Spleen (tissue), 11 donors: ENCODE results near the gene NFIA. TPM values are rescaled to one million over a fixed set of nuclear protein-coding genes. Genes with fewer than 3 reads are reported as not detected.

Experiments
- DNase-seq: peaks from one replicate; pipeline ENCODE4 v3.0.0-alpha.2; 2020
- H3K27ac ChIP-seq, 8 donors: fragments of 200-600 bp; sonication (generic) in 7 of 8; 1 replicate in 4 of 8; 2 replicates in 4 of 8; pipeline versions ENCODE4 v1.5.0 to v1.8.0; 2016 to 2021; ENCODE audit warnings: inconsistent platforms in 4 of 8, mild to moderate bottlenecking in 4 of 8, moderate library complexity in 1 of 8
- H3K27me3 ChIP-seq, 7 donors: fragments of 200-600 bp; sonication (generic) in 6 of 7; replicated peaks in 1 of 7; 1 replicate in 4 of 7; 2 replicates in 3 of 7; pipeline versions ENCODE4 v1.5.0 to v1.8.0; 2016 to 2021; ENCODE audit warnings: inconsistent platforms in 3 of 7, mild to moderate bottlenecking in 1 of 7
- H3K36me3 ChIP-seq, 6 donors: fragments of 200-600 bp; sonication (generic) in 5 of 6; 1 replicate in 4 of 6; 2 replicates in 2 of 6; pipeline versions ENCODE4 v1.5.0 to v1.8.0; 2016 to 2021; ENCODE audit warnings: inconsistent platforms in 2 of 6
- H3K4me1 ChIP-seq, 6 donors: fragments of 200-600 bp; sonication (generic) in 5 of 6; 1 replicate in 3 of 6; 2 replicates in 3 of 6; pipeline versions ENCODE4 v1.5.0 to v1.8.0; 2016 to 2021; ENCODE audit warnings: inconsistent platforms in 3 of 6
- H3K4me3 ChIP-seq, 8 donors: fragments of 200-600 bp; sonication (generic) in 7 of 8; 1 replicate in 4 of 8; 2 replicates in 4 of 8; pipeline versions ENCODE4 v1.5.0 to v1.8.0; 2016 to 2021; ENCODE audit warnings: inconsistent platforms in 4 of 8, mild to moderate bottlenecking in 4 of 8, moderate library complexity in 2 of 8
- H3K9me3 ChIP-seq, 8 donors: fragments of 200-600 bp; sonication (generic) in 7 of 8; 1 replicate in 4 of 8; 2 replicates in 4 of 8; pipeline versions ENCODE4 v1.5.0 to v1.8.0; 2016 to 2021; ENCODE audit warnings: inconsistent platforms in 4 of 8
- POLR2A ChIP-seq, 3 donors: fragments of 450-650 bp; IDR thresholded peaks; one replicate each; pipeline ENCODE4 v1.5.1; 2017; ENCODE audit warnings: antibody characterized with exemption in 3 of 3, mild to moderate bottlenecking in 1 of 3
- POLR2AphosphoS5 ChIP-seq, 3 donors: sonication (generic); formaldehyde crosslinking; IDR thresholded peaks; one replicate each; pipeline ENCODE4 v1.5.1; 2017; ENCODE audit warnings: antibody characterized with exemption in 3 of 3
- WGBS, 5 donors: extraction: QIAGEN DNeasy Blood & Tissue Kit in 3 of 5; methylation state at CpG; one replicate each; pipeline versions ENCODE4 v1.1.5 to v1.1.7; 2013 to 2018; 5-methylcytosine and 5-hydroxymethylcytosine counted together
- intact Hi-C: fragments of 100-400 bp; cut with DNase I; formaldehyde crosslinking; loops from one replicate; pipeline ENCODE4 v1.15.0; 2023; ENCODE audit warnings: low total_unique reads
- polyA plus RNA-seq, 3 donors: library from polyadenylated mRNA; stranded (reverse); fragments of 200-250 nt; gene quantifications; one replicate each; pipeline ENCODE4 v1.2.1, GENCODE V29; 2013
- total RNA-seq, 7 donors: library from RNA; depleted of rRNA in 3 of 7; stranded (reverse); fragments of >200 nt in 3 of 7; fragmentation: NEBNext Ultra II Directional in 4 of 7; extraction: Animal tissue kit (Norgen Biotek cat#: 25700) in 4 of 7; gene quantifications; one replicate each; pipeline versions ENCODE4 v1.1.0 to v1.2.1, GENCODE V29; 2016 to 2021
- TF ChIP-seq, protein P1 (sequence below), 11 experiments: fragments of 200-600 bp in 7 of 11; fragments of 450-650 bp in 4 of 11; sonication (generic) in 4 of 11; IDR thresholded peaks in 8 of 11; conservative IDR thresholded peaks in 3 of 11; 1 replicate in 7 of 11; 2 replicates in 4 of 11; pipeline versions ENCODE4 v1.4.0 to v1.8.0; 2016 to 2021; ENCODE audit warnings: antibody characterized with exemption in 11 of 11, inconsistent platforms in 4 of 11, mild to moderate bottlenecking in 1 of 11
- donor health status: healthy with polysubstance abuse.
- donor health status: DM: no; HTN: no; CAD: no; lungs with moderate emphysema.
- donor health status: DM: no; HTN: no; CAD: no.
- donor health status: Bipolar disorder and iron deficiency.
- donor health status: healthy.
- donor health status: DM: no; HTN: no; CAD: no.
- donor health status: DM: yes; HTN: yes; CAD: no.

NFIA gene
- total and polyA plus RNA-seq, 10 donors, result 3.1 to 76.8 (median 35.5) TPM

DNA sequence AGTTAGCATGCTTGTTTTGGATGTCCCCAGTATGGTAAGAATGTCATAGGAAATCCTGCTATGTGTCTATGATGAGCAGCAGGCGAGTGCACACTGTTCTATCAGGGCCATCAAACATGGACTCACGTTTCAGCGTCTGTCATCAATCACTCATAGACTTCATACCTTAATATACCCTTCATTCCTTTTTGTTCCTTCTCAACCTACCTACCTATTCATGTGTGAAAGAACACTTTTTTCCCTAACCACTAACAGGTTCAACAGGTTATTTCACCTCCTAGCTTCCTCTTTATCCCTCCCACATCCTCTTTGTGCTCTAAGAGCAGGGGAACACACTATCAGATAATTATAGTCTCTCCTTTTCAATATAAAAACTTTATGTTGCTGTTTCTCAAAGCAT is 342.0 kb downstream of the NFIA start:
- Histone ChIP-seq H3K36me3 (no peaks in the 10 kb centered on the region), H3K4me3 (no peak overlapping the region), H3K4me1 (peaks cover 0 to 12% (median 4%) of the 10 kb centered on the region in 6 donors), H3K27me3 (no peaks in the 10 kb centered on the region), H3K9me3 (no peaks in the 10 kb centered on the region), H3K27ac (no peak overlapping the region)
- DNase-seq, result no peak
- TF ChIP-seq POLR2A (IDR thresholded peaks at IDR 0.05) (no peak), POLR2AphosphoS5 (IDR thresholded peaks at IDR 0.05) (no peak)
- TF ChIP-seq, protein P1, sequence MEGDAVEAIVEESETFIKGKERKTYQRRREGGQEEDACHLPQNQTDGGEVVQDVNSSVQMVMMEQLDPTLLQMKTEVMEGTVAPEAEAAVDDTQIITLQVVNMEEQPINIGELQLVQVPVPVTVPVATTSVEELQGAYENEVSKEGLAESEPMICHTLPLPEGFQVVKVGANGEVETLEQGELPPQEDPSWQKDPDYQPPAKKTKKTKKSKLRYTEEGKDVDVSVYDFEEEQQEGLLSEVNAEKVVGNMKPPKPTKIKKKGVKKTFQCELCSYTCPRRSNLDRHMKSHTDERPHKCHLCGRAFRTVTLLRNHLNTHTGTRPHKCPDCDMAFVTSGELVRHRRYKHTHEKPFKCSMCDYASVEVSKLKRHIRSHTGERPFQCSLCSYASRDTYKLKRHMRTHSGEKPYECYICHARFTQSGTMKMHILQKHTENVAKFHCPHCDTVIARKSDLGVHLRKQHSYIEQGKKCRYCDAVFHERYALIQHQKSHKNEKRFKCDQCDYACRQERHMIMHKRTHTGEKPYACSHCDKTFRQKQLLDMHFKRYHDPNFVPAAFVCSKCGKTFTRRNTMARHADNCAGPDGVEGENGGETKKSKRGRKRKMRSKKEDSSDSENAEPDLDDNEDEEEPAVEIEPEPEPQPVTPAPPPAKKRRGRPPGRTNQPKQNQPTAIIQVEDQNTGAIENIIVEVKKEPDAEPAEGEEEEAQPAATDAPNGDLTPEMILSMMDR (IDR thresholded peaks at IDR 0.05 in 8 of 11, conservative IDR thresholded peaks at IDR 0.05 in 3 of 11), result no peak
- intact Hi-C loops, result no loop called here
- WGBS, 5 donors, result 71 to 82% (median 80%) methylated on average over 3 of the region's 3 CpGs

DNA sequence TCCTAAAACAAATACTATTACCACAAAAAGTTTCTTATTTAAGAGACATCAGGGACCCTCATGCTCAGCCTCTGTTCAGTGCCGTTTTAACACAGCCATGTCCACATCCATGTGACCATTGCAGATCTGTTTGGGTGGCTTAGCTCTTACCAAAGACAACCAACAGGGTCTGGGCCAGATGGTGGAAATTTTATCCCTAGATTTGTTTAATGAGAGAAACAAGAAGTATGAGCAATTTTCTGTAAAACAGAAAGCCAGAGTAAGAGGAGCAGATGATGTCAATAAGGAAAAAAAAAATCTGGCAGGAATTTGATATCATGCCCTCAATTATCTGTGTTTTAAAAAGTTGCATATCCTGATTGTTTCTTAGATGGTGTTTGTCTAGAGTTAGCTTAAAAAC is 342.7 kb downstream of the NFIA start:
- no peaks in the 10 kb centered on the region for H3K9me3 ChIP-seq
- 80 to 91% (median 90%) methylated on average over 1 of the region's 1 CpG for WGBS, 5 donors
- H3K4me1 ChIP-seq, result peaks cover 0 to 6% (median 1%) of the 10 kb centered on the region in 6 donors
- intact Hi-C loops, result no loop called here
- TF ChIP-seq POLR2A (IDR thresholded peaks at IDR 0.05) (no peak), POLR2AphosphoS5 (IDR thresholded peaks at IDR 0.05) (no peak)
- TF ChIP-seq, protein P1 (IDR thresholded peaks at IDR 0.05 in 8 of 11, conservative IDR thresholded peaks at IDR 0.05 in 3 of 11), result no peak
- no peak overlapping the region for H3K27ac ChIP-seq
- no peaks in the 10 kb centered on the region for H3K36me3 ChIP-seq
- H3K4me3 ChIP-seq, result no peak overlapping the region
- no peak for DNase-seq
- no peaks in the 10 kb centered on the region for H3K27me3 ChIP-seq

DNA sequence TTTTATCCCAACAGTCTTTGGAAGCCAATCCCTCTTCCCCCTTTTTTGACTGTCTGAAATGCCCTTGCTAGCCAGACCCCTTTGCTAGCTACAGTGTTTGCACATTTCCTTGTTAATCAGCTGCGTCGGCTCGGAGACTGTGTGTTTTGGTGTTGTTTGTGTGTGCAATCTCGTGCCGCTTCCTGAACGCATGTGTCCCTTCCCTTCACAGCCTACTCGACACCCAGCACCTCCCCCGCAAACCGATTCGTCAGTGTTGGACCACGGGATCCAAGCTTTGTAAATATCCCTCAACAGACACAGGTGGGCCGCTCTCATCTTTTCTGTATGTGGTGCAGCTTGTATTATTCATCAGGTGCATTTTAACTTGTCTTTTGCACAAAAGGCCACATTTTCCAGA is 343.9 kb downstream of the NFIA start:
- TF ChIP-seq POLR2AphosphoS5 (IDR thresholded peaks at IDR 0.05) (no peak), POLR2A (IDR thresholded peaks at IDR 0.05) (no peak)
- TF ChIP-seq, protein P1 (IDR thresholded peaks at IDR 0.05 in 8 of 11, conservative IDR thresholded peaks at IDR 0.05 in 3 of 11), result no peak
- DNase-seq, result no peak
- intact Hi-C loops, result no loop called here
- Histone ChIP-seq H3K4me1 (peaks cover 0 to 2% (median 0%) of the 10 kb centered on the region in 6 donors), H3K27me3 (no peaks in the 10 kb centered on the region), H3K36me3 (no peaks in the 10 kb centered on the region), H3K9me3 (no peaks in the 10 kb centered on the region), H3K27ac (no peak overlapping the region), H3K4me3 (no peak overlapping the region)
- 79 to 89% (median 85%) methylated on average over 12 of the region's 12 CpGs for WGBS, 5 donors

DNA sequence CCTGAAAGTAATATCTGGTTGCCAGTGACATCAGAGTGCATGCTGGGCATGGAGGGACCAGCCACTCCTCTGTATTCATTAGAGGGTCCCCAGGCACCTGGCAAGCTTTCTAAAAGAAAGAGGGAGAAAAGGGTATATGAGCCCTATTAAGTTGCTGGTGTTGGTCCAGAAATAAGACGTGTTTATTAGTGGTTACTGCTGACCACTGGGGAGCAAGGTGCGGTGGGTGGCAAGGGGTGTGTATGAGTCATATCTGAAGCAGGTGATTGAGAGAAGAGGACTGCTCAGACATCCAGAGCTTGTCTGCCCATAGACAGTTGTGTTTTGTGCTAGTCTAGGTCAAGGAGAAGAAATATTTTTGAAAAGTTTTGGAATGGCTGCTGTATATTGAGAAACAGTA is 344.5 kb downstream of the NFIA start:
- no peaks in the 10 kb centered on the region for H3K9me3 ChIP-seq
- no peak for DNase-seq
- WGBS, 5 donors, result 80 to 84% (median 84%) methylated on average over 2 of the region's 2 CpGs
- no peak overlapping the region for H3K4me3 ChIP-seq
- peaks cover 0 to 2% (median 0%) of the 10 kb centered on the region in 6 donors for H3K4me1 ChIP-seq
- TF ChIP-seq, protein P1 (IDR thresholded peaks at IDR 0.05 in 8 of 11, conservative IDR thresholded peaks at IDR 0.05 in 3 of 11), result no peak
- no peak for TF ChIP-seq POLR2AphosphoS5 (IDR thresholded peaks at IDR 0.05)
- no peaks in the 10 kb centered on the region for H3K36me3 ChIP-seq
- no peak overlapping the region for H3K27ac ChIP-seq
- H3K27me3 ChIP-seq, result no peaks in the 10 kb centered on the region
- intact Hi-C loops, result no loop called here
